ENCODE data around the gene KRT3.

KRT3 gene

DNA sequence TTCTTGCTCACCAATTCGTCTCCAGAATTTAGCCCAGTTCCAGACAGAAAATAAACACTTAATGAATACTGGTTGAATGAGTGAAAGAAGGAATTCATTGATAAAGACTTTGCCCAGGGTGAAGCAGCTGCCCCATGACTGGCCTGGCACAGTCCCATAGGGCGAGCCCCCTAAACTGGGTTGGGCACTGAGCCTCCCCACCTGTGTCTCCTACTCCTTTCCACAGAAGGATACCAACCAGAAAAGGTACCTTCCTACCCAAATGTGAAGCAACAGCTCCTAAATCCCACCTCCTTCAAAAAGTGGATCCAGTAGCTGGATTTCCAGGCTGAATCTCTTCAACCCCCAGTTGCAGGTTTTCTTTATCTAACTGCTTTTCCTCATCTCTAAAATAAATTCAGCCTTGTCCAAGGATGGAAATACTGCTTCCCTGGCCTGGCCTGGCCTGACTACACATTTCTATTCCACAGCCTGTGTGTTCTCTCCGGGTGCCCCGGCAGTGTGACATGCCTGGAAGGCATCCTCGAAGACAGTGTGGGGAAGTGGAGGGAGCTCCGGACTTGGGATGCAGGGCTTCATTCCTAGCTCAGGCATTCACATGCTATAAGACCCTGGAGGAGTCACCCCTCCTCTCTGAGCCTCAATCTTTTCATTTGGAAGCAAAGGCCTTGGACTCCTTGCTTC, 7.6 kb downstream of the KRT3 start:
- Histone ChIP-seq H3K4me3 (ENCODE audit: low read length) (no peak overlapping the region), H3K27ac (ENCODE audit: low read depth, low read length) (no peak overlapping the region), H3F3A (ENCODE audit: control insufficient read depth, insufficient read depth) (no peaks in the 10 kb centered on the region), H4K20me1 (ENCODE audit: control insufficient read depth, insufficient read depth, low read depth, low read length) (no peaks in the 10 kb centered on the region), H3K4me2 (ENCODE audit: low read length) (no peak overlapping the region), H3K4me1 (ENCODE audit: control insufficient read depth, low read length) (no peaks in the 10 kb centered on the region), H3K9me2 (replicated peaks; ENCODE audit: control insufficient read depth, low read length) (no peaks in the 10 kb centered on the region), H3K36me3 (ENCODE audit: control insufficient read depth, low read length) (no peaks in the 10 kb centered on the region), H3K9me3 (ENCODE audit: control insufficient read depth, insufficient read depth, low read length) (no peaks in the 10 kb centered on the region), H3K27me3 (ENCODE audit: control insufficient read depth, low read length) (peaks cover 6% of the 10 kb centered on the region; the same call in 1 of the 2 replicates), H3K79me2 (ENCODE audit: control insufficient read depth, low read length) (no peaks in the 10 kb centered on the region)
- TF ChIP-seq, protein P1, sequence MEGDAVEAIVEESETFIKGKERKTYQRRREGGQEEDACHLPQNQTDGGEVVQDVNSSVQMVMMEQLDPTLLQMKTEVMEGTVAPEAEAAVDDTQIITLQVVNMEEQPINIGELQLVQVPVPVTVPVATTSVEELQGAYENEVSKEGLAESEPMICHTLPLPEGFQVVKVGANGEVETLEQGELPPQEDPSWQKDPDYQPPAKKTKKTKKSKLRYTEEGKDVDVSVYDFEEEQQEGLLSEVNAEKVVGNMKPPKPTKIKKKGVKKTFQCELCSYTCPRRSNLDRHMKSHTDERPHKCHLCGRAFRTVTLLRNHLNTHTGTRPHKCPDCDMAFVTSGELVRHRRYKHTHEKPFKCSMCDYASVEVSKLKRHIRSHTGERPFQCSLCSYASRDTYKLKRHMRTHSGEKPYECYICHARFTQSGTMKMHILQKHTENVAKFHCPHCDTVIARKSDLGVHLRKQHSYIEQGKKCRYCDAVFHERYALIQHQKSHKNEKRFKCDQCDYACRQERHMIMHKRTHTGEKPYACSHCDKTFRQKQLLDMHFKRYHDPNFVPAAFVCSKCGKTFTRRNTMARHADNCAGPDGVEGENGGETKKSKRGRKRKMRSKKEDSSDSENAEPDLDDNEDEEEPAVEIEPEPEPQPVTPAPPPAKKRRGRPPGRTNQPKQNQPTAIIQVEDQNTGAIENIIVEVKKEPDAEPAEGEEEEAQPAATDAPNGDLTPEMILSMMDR (IDR thresholded peaks at IDR 0.05; ENCODE audit: low read depth, low read length, poor library complexity, severe bottlenecking) = no peak
- TF ChIP-seq EZH2phosphoT487 (IDR thresholded peaks at IDR 0.05; ENCODE audit: borderline replicate concordance, low read length) = no peak

DNA sequence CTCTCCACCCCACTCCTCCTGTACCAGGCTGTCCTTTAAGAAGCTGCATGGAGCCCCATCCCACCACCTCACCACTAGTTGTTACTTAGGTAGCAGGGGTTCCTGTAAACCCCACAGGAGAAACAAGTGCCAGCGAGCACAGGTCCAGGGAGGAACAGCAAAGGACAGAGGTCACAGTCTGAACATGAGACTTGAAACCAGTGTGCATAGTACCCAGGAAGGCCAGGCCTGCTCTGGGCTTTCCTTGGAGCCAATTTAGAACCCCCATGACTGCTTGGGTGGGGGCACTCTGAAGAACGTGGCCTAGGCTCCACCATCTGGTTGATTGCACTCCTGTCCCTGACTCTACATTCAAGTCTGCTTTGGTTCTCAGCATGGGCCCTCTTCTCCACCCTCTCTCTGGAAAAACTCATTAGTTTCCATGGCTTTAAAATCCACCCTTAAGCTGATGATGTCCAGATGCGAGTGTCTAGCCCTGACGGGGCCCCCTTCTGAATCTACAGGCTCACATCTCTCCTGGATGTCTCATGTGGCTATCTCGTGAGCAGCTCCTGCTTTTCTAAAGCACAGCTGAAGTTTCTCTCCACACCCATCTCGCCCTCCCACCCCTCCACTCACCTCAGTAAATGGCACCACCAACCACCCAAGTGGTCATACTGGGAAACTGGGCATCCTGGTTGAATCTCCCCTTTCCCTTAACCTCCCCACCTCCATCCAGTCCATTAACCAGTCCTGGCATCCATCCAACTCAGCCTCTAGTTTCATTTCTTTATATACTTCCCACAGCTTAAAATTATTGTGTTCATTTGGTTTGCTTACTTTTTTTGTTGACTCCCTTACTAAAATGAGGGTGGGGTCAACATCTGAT, 8.4 kb downstream of the KRT3 start:
- no peaks in the 10 kb centered on the region for H3K9me3 ChIP-seq (ENCODE audit: control insufficient read depth, insufficient read depth, low read length)
- no peak overlapping the region for H3K4me3 ChIP-seq (ENCODE audit: low read length)
- H3K79me2 ChIP-seq (ENCODE audit: control insufficient read depth, low read length) = no peaks in the 10 kb centered on the region
- H3K27me3 ChIP-seq (ENCODE audit: control insufficient read depth, low read length) = peaks cover 6% of the 10 kb centered on the region; the same call in 1 of the 2 replicates
- H3F3A ChIP-seq (ENCODE audit: control insufficient read depth, insufficient read depth) = no peaks in the 10 kb centered on the region
- no peaks in the 10 kb centered on the region for H3K36me3 ChIP-seq (ENCODE audit: control insufficient read depth, low read length)
- no peaks in the 10 kb centered on the region for H4K20me1 ChIP-seq (ENCODE audit: control insufficient read depth, insufficient read depth, low read depth, low read length)
- no peak for TF ChIP-seq EZH2phosphoT487 (IDR thresholded peaks at IDR 0.05; ENCODE audit: borderline replicate concordance, low read length)
- TF ChIP-seq, protein P1 (IDR thresholded peaks at IDR 0.05; ENCODE audit: low read depth, low read length, poor library complexity, severe bottlenecking) = no peak
- no peak overlapping the region for H3K4me2 ChIP-seq (ENCODE audit: low read length)
- H3K9me2 ChIP-seq (replicated peaks; ENCODE audit: control insufficient read depth, low read length) = no peaks in the 10 kb centered on the region
- H3K4me1 ChIP-seq (ENCODE audit: control insufficient read depth, low read length) = no peaks in the 10 kb centered on the region
- no peak overlapping the region for H3K27ac ChIP-seq (ENCODE audit: low read depth, low read length)

DNA sequence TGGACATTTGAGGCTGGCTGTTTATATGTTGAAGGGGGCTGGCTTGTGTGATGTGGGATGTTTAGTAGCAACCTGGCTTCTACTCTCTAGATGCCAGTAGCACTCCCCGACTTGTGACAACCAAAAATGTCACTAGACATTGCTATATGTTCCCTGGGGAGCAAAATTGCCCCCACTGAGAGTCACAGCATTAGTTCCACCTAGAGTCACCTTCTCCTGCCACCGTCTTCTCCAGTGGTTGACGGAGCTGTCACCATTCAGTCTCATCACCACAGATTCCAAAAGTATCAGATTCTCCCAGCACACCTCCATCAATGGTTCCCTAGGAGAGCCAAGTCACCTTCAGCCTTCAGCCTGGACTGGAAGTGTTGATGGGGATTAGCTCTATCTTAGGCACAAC, 11.0 kb downstream of the KRT3 start:
- no peaks in the 10 kb centered on the region for H3K9me2 ChIP-seq (replicated peaks; ENCODE audit: control insufficient read depth, low read length)
- H3F3A ChIP-seq (ENCODE audit: control insufficient read depth, insufficient read depth) = no peaks in the 10 kb centered on the region
- H3K4me3 ChIP-seq (ENCODE audit: low read length) = no peak overlapping the region
- H3K36me3 ChIP-seq (ENCODE audit: control insufficient read depth, low read length) = no peaks in the 10 kb centered on the region
- H3K79me2 ChIP-seq (ENCODE audit: control insufficient read depth, low read length) = no peaks in the 10 kb centered on the region
- no peaks in the 10 kb centered on the region for H4K20me1 ChIP-seq (ENCODE audit: control insufficient read depth, insufficient read depth, low read depth, low read length)
- TF ChIP-seq, protein P1 (IDR thresholded peaks at IDR 0.05; ENCODE audit: low read depth, low read length, poor library complexity, severe bottlenecking) = no peak
- TF ChIP-seq EZH2phosphoT487 (IDR thresholded peaks at IDR 0.05; ENCODE audit: borderline replicate concordance, low read length) = no peak
- H3K4me1 ChIP-seq (ENCODE audit: control insufficient read depth, low read length) = no peaks in the 10 kb centered on the region
- H3K27ac ChIP-seq (ENCODE audit: low read depth, low read length) = no peak overlapping the region
- peaks cover 6% of the 10 kb centered on the region; the same call in 1 of the 2 replicates for H3K27me3 ChIP-seq (ENCODE audit: control insufficient read depth, low read length)
- no peaks in the 10 kb centered on the region for H3K9me3 ChIP-seq (ENCODE audit: control insufficient read depth, insufficient read depth, low read length)
- no peak overlapping the region for H3K4me2 ChIP-seq (ENCODE audit: low read length)

Measured in DOHH2 (cell line).